ENCODE results near the gene TMIE.

GRCh38 chr3:46715507-46716175, 14.4 kb downstream of the TMIE start:
- no peak for TF ChIP-seq CTCF (IDR thresholded peaks at IDR 0.05)
- no peak for TF ChIP-seq POLR2A (IDR thresholded peaks at IDR 0.05)

Measured in uterus (tissue), 2 donors.